Erythroblast (primary cell): ENCODE measurements around the gene KCTD16.

Source experiments
- DNase-seq, 2 experiments: peaks; one replicate each; lab custom pipeline; 2025; lab: John Stamatoyannopoulos, UW
- GATA1 ChIP-seq: IDR thresholded peaks from 2 replicates; pipeline ENCODE4 v1.6.1; 2011; ENCODE audit warnings: low read depth, mild to moderate bottlenecking, control low read depth, low read length, moderate library complexity
- POLR2A ChIP-seq: IDR thresholded peaks from 2 replicates; pipeline ENCODE4 v1.6.1; 2011; ENCODE audit warnings: mild to moderate bottlenecking, low read length

The KCTD16 gene

GRCh38 chr5:144187699-144188294, 17.1 kb downstream of the KCTD16 start:
- TF ChIP-seq POLR2A = no peak
- no peak for TF ChIP-seq GATA1
- no peak for DNase-seq

DNA sequence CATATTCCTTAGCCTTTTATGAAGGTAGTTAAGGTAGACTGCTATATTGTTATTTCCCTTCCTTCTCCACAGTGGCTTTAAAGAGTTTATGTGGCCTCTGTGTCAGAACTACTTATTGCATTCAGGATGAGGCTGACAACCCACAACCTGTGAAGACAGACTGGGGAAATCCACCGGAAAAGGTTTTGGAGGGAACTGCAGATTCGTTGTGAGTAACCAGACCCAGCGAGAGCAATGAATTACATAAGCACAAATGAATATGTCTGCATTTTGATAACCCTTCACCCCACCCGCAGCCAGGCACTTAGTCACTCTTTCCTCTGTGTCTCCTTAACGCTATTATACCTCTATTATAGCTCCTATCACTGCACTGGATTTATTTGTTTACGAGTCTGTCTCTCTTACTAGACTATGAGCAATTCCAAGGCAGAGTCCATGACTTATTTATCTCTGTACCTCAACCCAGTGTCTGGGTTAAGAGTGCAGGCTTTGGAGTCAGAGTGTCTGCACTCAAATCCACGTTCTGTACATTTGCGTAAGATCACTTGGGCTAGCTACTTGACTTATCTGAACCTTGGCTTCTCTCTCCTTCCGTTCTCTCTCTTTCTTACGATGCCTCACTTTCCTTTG, 19.2 kb downstream of the KCTD16 start:
- TF ChIP-seq POLR2A (no peak), GATA1 (no peak)

GRCh38 chr5:144191531-144191930, 20.9 kb downstream of the KCTD16 start:
- peak in 1 of 2 experiments; percentile 30 for DNase-seq
- TF ChIP-seq POLR2A = no peak
- TF ChIP-seq GATA1 = no peak

More for the DNA sequence above, 19.2 kb downstream of the KCTD16 start:
- no peak for DNase-seq

DNA sequence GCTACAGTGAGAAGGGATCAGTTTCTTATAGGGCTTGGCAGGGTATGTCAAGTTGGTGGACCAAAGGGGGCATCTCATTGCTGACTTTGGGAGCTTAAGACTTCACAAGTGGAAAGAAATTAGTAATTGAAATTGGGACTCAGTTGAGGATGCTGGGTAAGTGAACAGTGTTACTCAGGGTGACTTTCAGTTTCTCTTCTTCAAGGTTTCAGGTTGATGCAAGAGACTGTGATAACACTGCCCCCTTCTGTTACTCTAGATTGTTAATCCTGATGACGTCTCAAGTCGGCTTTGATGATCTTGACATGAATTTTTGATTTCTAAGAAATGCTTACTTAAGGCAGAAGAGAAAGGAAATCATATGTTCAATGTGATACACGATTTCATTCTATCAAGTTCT, 21.3 kb downstream of the KCTD16 start:
- DNase-seq = peak; percentile 74 to 80
- no peak for TF ChIP-seq GATA1
- TF ChIP-seq POLR2A = no peak

DNA sequence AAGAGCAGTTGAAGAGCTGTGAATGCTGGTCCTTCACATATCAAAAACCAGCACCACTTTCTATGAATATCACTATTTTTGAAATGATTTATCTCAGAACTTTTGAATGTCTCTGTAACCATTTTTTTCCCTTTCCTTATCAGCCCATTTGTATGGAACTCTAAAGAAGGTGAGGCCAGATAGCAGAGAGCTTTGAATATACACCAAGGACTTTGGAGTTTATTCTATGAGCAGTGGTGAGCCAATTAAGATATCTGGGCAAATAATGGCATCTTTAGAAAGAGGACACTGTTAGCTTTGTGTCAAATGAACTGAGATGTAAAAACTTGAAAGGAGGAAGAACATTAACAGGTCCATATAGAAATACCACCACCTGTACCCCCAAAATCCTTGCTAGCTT, 22.0 kb downstream of the KCTD16 start:
- no peak for TF ChIP-seq GATA1
- no peak for TF ChIP-seq POLR2A
- DNase-seq = peak in 1 of 2 experiments; percentile 10

DNA sequence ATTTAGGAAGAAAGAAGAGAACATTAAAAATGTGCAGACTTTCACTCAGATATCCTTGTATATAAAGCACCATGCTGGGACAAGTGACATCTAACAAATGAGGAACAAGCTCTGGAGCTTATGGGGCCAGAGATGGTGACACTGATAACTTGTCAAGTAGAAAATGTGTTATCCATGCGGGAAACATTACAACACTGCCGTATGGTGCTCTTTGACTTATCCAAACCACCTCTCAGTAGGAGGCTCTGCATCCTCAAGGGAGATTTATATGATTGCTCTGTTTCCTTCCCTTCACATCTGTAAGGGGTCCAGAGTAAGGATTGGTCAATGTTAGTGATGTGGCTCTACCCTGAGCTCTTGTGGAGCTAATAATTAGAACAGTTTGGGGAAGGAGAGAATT, 23.5 kb downstream of the KCTD16 start:
- TF ChIP-seq GATA1 (no peak), POLR2A (no peak)
- no peak for DNase-seq

DNA sequence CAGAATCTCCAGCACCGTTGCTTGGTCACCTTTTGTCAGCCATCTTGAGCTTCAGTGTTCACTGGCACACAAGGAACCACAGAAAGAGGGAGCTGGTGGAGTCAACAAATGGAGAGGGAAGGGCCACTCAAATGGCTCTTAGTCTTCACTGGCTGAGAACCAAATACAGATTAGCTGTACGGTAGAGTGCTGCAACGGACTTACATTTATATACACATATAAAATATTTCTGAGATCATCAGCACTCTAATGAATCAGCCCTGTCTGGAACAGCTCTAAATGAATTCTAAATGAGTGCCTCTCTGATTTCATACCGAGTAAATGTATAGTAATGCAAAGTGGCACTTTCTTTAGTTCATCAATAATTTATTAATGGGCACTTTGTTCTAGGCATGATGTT, 24.8 kb downstream of the KCTD16 start:
- no peak for DNase-seq
- TF ChIP-seq POLR2A (no peak), GATA1 (no peak)

DNA sequence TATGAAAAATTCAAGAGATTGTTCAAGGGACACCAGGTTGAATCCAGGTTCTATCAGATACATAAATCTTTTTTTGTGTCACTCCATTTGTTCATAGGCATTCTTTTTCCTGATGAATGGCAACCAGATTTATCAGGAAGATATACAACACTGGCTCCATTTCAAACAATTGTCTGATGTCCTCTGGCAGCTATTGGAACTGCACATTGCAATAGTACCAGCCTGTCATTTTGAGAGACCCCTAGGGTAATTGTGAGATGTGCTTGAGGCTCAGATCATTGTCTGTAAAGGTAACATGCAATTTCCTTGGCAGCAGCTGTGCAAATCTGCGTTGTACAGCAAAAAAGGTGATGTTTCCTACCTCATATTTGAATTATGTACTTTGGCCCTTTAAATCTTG, 25.9 kb downstream of the KCTD16 start:
- TF ChIP-seq POLR2A = no peak
- no peak for TF ChIP-seq GATA1
- no peak for DNase-seq

DNA sequence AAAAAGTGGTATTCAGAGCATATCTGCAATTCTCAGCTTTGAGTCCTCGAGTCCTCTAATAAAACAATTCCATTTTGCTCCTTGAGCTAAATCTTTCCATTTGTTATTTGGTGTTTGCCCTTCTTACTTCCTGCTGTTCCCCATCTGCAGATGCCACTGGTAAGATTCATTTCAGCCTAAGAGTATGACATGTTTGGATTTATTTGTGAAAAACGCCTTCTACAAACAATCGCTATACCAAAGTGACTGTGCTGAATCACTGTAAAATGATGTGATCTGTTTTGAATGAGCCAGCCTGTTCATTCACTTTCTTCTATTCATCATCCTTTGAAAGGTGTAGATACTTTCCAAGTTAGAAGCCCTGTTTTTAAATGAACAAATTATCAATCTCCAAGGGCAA, 27.7 kb downstream of the KCTD16 start:
- TF ChIP-seq POLR2A (no peak), GATA1 (no peak)
- no peak for DNase-seq

GRCh38 chr5:144201588-144201987, 30.9 kb downstream of the KCTD16 start:
- DNase-seq = no peak
- TF ChIP-seq POLR2A (no peak), GATA1 (no peak)

DNA sequence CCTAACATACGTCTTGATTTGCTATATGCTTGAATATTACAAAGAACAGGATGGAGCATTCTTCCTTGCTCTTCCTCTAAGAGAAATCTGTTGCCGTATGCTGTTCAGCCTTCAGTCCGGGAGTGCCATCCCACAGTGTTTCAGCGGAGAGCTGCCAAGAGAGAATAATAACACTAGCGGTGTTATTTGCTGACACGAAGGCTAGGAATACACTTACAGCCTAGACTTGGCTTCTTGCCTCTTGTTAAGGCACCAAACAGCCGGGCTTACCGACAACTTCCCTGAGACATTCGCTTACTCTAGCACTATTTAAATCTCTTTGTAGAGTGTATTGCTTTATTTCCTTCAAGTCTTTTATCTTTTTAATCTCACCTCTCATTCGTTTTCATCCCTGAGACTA, 31.4 kb downstream of the KCTD16 start:
- TF ChIP-seq POLR2A (no peak), GATA1 (no peak)
- DNase-seq = no peak

DNA sequence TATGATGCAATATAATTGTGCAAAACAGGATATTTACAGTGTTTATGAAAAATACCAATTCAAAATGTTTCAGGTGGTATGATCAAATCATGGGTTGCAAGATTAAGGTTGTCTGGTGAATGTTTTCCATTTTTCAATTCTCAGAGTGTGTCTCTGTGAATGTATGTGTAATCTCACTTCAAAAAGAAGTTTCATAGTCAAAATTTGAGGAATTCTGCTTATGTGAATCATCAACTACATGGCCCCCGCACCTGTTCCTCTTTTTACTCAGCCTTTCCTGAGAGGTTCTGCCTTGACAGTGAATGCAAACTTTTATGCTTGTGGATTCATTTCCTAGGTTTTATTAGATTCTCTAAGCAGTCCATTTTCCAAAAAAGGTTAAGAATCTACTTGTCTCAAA, 32.1 kb downstream of the KCTD16 start:
- TF ChIP-seq POLR2A (no peak), GATA1 (no peak)
- DNase-seq = no peak

DNA sequence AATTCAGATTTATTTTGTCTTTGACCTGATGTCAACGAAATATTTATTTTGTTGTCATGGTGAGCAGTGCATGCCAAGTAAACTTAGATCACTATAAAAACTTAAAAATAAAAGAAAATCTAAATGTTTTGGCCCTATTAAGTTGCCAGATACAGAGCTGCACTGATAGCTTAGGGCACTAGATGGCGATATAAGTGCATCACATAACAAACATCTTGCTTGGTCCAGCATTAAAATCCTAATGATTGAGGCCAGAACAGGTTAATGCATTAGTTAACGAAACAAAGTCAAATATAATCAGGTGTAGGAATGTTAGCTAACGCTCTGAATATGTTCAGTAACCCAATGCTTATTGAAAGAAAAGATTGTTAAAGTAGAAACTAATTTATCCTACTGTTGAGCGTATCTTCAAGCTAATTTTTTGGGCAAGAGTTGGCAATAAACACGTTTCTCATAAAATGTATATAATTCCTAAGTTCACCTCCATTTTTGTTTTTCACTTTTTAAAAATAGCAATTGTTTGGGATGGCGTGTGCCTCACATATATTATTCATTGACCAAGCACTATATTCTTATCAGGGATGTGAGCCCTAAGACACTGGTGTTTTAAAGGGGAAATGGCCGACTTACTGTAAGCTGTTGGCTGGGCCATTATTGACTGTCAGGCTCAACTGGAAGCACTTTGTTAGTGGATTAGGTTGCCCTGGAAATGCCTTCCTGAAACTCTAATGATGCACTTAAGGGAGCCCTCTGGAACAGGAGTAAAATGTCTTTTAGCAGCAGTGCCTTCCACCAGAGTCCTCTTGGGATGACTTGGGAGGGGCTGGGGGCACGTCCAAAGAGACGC, 33.3 kb downstream of the KCTD16 start:
- DNase-seq = peak; percentile 54 to 73
- no peak for TF ChIP-seq GATA1

DNA sequence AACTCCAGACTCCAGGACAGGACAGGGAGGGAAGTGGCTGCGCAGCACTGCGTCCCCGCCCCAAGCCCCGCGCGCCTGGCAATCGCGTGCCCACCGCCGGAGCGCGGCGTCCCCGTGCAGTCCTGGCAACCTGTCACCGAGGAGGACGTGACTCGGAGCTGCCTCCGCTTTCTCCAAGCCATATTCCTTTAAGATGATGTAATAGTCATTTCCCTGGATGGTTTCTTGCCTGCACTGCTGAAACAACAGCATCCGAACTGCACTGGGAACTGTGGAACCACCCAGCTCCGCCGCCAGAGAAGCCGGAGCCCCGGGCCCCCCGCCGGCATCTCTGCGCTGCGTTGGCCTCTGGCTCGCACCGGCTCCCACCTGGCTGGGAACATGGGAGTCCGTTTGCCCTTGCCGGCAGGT, 34.5 kb downstream of the KCTD16 start:
- TF ChIP-seq POLR2A (no peak), GATA1 (no peak)
- DNase-seq = no peak

DNA sequence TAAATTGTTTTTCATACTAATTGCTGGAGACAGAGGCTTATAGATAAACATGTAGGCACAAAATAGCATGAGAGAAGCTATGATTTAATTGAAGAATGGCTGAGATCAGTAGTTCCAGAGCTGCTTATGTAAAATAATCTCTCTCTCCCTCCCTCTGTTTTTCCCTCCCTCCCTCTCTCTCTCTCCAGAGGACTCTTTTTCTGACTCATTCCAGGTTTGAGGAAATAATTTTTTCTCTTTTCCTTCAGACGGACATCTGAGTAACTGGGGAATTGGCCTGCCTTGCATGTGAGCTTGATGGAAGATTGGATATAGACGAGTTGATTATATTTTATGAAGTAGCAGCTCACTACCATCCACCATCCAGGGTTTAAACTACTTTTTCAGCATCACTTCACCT, 35.5 kb downstream of the KCTD16 start:
- no peak for DNase-seq
- TF ChIP-seq GATA1 = no peak
- TF ChIP-seq POLR2A = no peak
